ENCODE results near the gene S100A3.
"Not testable (repeated sequence)": the region's sequence is repeated elsewhere in the genome, so short reads cannot be mapped to it uniquely, and the experiment has no call there.

Gene S100A3

DNA sequence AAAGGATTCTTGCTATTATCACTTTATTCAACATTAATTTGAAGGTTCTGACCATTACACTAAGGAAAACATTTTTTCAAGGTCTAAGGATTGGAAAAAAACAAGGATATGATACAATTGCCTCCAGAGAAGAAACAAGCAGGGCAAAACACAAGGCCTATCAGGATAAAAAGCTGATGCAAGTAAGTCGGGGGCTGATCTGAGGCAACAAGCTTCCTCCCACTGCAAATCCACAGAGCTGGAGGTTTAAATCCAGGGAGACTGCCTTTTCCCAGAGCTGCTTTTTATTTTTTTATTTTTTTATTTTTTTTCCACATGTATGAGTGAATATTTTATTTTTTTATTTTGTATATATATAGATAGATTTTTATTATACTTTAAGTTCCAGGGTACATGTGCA, 35.9 kb upstream of the S100A3 start:
- Histone ChIP-seq H3K27me3 (ENCODE audit: low read depth, low read length) (no peaks in the 10 kb centered on the region), H3K4me1 (ENCODE audit: low read length) (peaks cover 36% of the 10 kb centered on the region), H3K27ac (ENCODE audit: low read length) (no peak overlapping the region), H2AFZ (ENCODE audit: low read depth, low read length) (no peak overlapping the region), H3K9ac (ENCODE audit: low read length) (no peak overlapping the region), H4K20me1 (ENCODE audit: insufficient read depth, low read length) (no peaks in the 10 kb centered on the region), H3K36me3 (replicated peaks; ENCODE audit: low read depth, low read length) (no peaks in the 10 kb centered on the region), H3K79me2 (ENCODE audit: low read length) (no peaks in the 10 kb centered on the region), H3K4me2 (ENCODE audit: low read length) (no peak overlapping the region), H3K9me3 (ENCODE audit: insufficient read depth, low read length) (no peaks in the 10 kb centered on the region), H3K4me3 (ENCODE audit: low read length) (no peak overlapping the region)
- TF ChIP-seq, protein P1, sequence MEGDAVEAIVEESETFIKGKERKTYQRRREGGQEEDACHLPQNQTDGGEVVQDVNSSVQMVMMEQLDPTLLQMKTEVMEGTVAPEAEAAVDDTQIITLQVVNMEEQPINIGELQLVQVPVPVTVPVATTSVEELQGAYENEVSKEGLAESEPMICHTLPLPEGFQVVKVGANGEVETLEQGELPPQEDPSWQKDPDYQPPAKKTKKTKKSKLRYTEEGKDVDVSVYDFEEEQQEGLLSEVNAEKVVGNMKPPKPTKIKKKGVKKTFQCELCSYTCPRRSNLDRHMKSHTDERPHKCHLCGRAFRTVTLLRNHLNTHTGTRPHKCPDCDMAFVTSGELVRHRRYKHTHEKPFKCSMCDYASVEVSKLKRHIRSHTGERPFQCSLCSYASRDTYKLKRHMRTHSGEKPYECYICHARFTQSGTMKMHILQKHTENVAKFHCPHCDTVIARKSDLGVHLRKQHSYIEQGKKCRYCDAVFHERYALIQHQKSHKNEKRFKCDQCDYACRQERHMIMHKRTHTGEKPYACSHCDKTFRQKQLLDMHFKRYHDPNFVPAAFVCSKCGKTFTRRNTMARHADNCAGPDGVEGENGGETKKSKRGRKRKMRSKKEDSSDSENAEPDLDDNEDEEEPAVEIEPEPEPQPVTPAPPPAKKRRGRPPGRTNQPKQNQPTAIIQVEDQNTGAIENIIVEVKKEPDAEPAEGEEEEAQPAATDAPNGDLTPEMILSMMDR (IDR thresholded peaks at IDR 0.05; ENCODE audit: low read depth, low read length): no peak
- no peak for TF ChIP-seq EZH2phosphoT487 (IDR thresholded peaks at IDR 0.05; ENCODE audit: low read depth)

DNA sequence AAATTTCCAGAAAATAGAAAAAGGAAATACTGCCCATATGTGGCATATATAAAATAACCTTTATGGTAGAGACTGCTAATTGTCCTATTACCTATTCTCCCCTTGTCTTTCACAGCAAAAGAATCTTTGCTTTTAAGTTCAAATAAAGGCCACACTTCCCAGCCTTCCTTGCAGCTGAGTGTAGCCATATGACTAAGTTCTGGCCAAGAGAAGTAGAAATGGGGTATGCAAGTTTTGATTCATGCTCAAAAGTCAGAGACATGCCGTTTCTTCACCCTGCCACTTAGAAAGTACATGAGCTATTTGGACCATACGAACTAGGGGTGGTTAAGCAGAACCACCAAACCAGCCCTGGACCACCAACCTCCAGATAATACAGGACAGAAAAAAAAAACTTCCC, 34.9 kb upstream of the S100A3 start:
- no peaks in the 10 kb centered on the region for H4K20me1 ChIP-seq (ENCODE audit: insufficient read depth, low read length)
- H3K4me2 ChIP-seq (ENCODE audit: low read length): peak overlapping the region; percentile 28
- H3K4me3 ChIP-seq (ENCODE audit: low read length): no peak overlapping the region; the same call in 1 of the 2 replicates
- no peaks in the 10 kb centered on the region for H3K9me3 ChIP-seq (ENCODE audit: insufficient read depth, low read length)
- H3K9ac ChIP-seq (ENCODE audit: low read length): 0 out of 2 replicates have a peak overlapping the region, but pooled peaks have one; percentile 9
- peak overlapping the region; percentile 97 for H2AFZ ChIP-seq (ENCODE audit: low read depth, low read length)
- peaks cover 36% of the 10 kb centered on the region for H3K4me1 ChIP-seq (ENCODE audit: low read length)
- H3K79me2 ChIP-seq (ENCODE audit: low read length): no peaks in the 10 kb centered on the region
- H3K36me3 ChIP-seq (replicated peaks; ENCODE audit: low read depth, low read length): no peaks in the 10 kb centered on the region
- H3K27me3 ChIP-seq (ENCODE audit: low read depth, low read length): no peaks in the 10 kb centered on the region
- TF ChIP-seq, protein P1 (IDR thresholded peaks at IDR 0.05; ENCODE audit: low read depth, low read length): no peak
- no peak for TF ChIP-seq EZH2phosphoT487 (IDR thresholded peaks at IDR 0.05; ENCODE audit: low read depth)
- H3K27ac ChIP-seq (ENCODE audit: low read length): no peak overlapping the region

- not testable (repeated sequence) for H3K79me2 ChIP-seq (ENCODE audit: low read length); H3K27me3 ChIP-seq (ENCODE audit: low read depth, low read length); H3K27ac ChIP-seq (ENCODE audit: low read length); H2AFZ ChIP-seq (ENCODE audit: low read depth, low read length); H3K4me3 ChIP-seq (ENCODE audit: low read length); H3K9me3 ChIP-seq (ENCODE audit: insufficient read depth, low read length); H3K4me2 ChIP-seq (ENCODE audit: low read length); H4K20me1 ChIP-seq (ENCODE audit: insufficient read depth, low read length); H3K36me3 ChIP-seq (replicated peaks; ENCODE audit: low read depth, low read length); H3K9ac ChIP-seq (ENCODE audit: low read length)
- H3K4me1 ChIP-seq (ENCODE audit: low read length): peaks cover 34% of the 10 kb centered on the region
Observed at GRCh38 chr1:153583514-153583913, 34.5 kb upstream of the S100A3 start.

DNA sequence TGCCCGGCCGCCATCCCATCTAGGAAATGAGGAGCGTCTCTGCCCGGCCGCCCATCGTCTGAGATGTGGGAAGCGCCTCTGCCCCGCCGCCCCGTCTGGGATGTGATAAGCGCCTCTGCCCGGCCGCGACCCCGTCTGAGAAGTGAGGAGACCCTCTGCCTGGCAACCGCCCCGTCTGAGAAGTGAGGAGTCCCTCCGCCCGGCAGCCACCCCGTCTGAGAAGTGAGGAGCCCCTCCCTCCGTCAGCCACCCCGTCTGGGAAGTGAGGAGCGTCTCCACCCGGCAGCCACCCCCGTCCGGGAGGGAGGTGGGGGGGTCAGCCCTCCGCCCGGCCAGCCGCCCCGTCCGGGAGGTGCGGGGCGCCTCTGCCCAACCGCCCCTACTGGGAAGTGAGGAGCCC, 33.8 kb upstream of the S100A3 start:
- H3K27ac ChIP-seq (ENCODE audit: low read length); H3K27me3 ChIP-seq (ENCODE audit: low read depth, low read length); H3K4me2 ChIP-seq (ENCODE audit: low read length); H3K79me2 ChIP-seq (ENCODE audit: low read length); H3K36me3 ChIP-seq (replicated peaks; ENCODE audit: low read depth, low read length); H3K4me3 ChIP-seq (ENCODE audit: low read length); H2AFZ ChIP-seq (ENCODE audit: low read depth, low read length); H3K9me3 ChIP-seq (ENCODE audit: insufficient read depth, low read length); H4K20me1 ChIP-seq (ENCODE audit: insufficient read depth, low read length); H3K9ac ChIP-seq (ENCODE audit: low read length): not testable (repeated sequence)
- peaks cover 28% of the 10 kb centered on the region for H3K4me1 ChIP-seq (ENCODE audit: low read length)

DNA sequence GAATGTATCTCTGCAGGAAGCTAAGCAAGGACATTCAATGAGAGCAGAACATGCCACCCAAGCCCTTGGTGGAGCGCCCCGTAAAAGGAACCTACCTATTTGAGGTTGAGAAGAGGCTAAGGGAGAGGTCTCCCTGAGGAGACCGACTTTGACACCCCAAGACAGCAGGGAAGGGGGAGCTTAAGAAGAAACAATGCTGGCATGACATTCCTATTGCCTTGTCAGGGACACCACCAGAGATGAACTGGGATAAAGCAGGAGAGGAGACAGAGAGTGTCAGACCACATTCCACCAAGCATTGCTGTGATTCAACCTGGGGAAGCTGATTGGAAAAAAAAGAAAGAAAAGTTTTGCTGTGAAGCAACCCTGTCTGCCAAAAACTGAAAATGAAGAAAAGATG, 29.9 kb upstream of the S100A3 start:
- Histone ChIP-seq H3K4me3 (ENCODE audit: low read length) (no peak overlapping the region), H3K27ac (ENCODE audit: low read length) (no peak overlapping the region), H4K20me1 (ENCODE audit: insufficient read depth, low read length) (no peaks in the 10 kb centered on the region), H3K36me3 (replicated peaks; ENCODE audit: low read depth, low read length) (no peaks in the 10 kb centered on the region), H3K4me2 (ENCODE audit: low read length) (no peak overlapping the region), H3K27me3 (ENCODE audit: low read depth, low read length) (no peaks in the 10 kb centered on the region), H3K9me3 (ENCODE audit: insufficient read depth, low read length) (no peaks in the 10 kb centered on the region), H3K9ac (ENCODE audit: low read length) (no peak overlapping the region), H2AFZ (ENCODE audit: low read depth, low read length) (no peak overlapping the region), H3K4me1 (ENCODE audit: low read length) (peaks cover 15% of the 10 kb centered on the region), H3K79me2 (ENCODE audit: low read length) (no peaks in the 10 kb centered on the region)
- no peak for TF ChIP-seq EZH2phosphoT487 (IDR thresholded peaks at IDR 0.05; ENCODE audit: low read depth)
- TF ChIP-seq, protein P1 (IDR thresholded peaks at IDR 0.05; ENCODE audit: low read depth, low read length): no peak
